ENCODE measurements around the gene CWC25.

The CWC25 gene

GRCh38 chr17:38870259-38871165 is 45.4 kb upstream of the CWC25 start:
- no peak for TF ChIP-seq CTCF (IDR thresholded peaks at IDR 0.05; ENCODE audit: control insufficient read depth, extremely low read depth, insufficient read depth)
- peak overlapping the region; percentile 99 for H3K4me3 ChIP-seq (ENCODE audit: low read depth, low read length)
- no peak for DNase-seq (ENCODE audit: low read depth)

- no peak for TF ChIP-seq CTCF (IDR thresholded peaks at IDR 0.05; ENCODE audit: control insufficient read depth, extremely low read depth, insufficient read depth)
- peak within 1 kb of the TSS; percentile 99 for H3K4me3 ChIP-seq (ENCODE audit: low read depth, low read length)
- no peak for DNase-seq (ENCODE audit: low read depth)
These were observed 44.6 kb upstream of the CWC25 start, which contains the start of gene LASP1 for GRCh38 chr17:38869526-38870258. Gene LASP1 (plus strand): TSS chr17:38870058. CDS start chr17:38870190, 132 bp downstream.

DNA sequence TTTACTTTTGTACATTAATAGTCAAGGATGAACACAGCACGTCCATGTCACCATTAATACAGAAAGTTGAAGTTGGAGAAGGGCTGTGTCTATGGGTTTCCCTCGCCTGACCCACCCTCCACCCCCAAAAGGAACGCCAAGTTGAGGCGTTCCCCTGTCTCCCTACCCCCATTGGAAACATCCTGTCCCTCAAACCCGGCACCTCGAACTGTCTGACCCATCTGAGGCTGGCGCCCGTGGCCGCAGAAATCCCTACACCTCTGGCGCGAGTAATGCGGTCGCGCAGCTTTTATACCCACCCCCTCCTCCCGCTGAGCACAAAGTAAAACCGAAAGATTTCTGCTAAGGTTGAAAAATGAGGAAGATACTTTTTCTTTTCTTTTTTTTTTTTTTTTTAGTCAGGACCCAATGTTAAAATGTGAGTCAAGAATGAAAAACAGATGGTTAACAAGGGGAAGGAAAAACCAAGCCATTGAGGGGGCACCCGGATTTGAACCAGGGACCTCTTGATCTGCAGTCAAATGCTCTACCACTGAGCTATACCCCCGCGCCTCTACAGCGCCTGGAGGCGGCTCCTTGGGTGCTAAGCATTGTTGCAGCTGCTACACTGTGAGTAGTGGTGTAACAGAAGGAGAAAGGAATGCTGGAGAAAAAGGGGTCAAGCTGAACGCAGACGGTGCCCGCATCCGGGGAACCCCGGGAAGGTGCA is 43.9 kb upstream of the CWC25 start:
- peak; percentile 50 for TF ChIP-seq CTCF (IDR thresholded peaks at IDR 0.05; ENCODE audit: control insufficient read depth, extremely low read depth, insufficient read depth)
- DNase-seq (ENCODE audit: low read depth), result no peak
- H3K4me3 ChIP-seq (ENCODE audit: low read depth, low read length), result peak overlapping the region; percentile 99

DNA sequence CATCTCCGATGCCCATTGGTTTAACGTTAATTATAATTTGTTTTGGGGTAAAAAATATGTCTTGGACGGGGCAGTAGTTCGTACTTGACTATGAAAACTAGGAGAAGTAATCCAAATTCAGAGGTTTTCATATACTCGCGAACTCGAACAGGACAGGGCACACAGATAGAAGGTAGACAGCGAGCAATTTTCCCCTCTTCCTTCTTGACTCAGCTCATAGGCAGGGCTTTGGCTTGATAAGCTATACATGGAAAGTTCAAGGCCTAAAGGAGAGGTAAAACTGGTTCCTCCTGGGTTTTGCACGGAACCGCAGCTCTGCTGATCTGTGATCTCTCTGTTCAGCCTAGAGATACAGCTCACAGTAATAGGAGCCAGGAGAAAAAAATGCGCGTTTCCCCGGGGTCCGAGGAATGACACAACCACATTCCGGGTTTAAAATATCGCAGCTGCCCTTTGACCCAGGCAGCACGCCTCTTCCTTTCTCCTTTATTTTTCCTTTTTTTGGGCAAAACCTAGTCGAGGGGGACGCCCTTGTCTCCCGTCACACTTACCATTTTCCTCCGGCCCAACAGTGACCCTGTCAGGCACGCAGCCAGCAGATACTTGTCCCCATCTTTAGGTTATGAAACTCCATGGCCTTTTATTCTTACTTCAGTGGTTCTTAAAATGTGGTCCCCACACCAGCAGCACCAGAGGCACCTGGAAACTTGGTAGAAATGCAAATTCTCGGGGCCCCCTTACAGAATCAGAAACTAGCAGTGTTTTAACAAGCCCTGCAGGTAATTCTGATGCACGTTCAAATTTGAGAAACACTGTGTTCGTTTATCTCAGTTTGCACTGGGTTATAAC is 43.1 kb upstream of the CWC25 start:
- TF ChIP-seq CTCF (IDR thresholded peaks at IDR 0.05; ENCODE audit: control insufficient read depth, extremely low read depth, insufficient read depth), result no peak
- no peak for DNase-seq (ENCODE audit: low read depth)
- H3K4me3 ChIP-seq (ENCODE audit: low read depth, low read length), result no peak overlapping the region

- TF ChIP-seq CTCF (IDR thresholded peaks at IDR 0.05; ENCODE audit: control insufficient read depth, extremely low read depth, insufficient read depth), result 0 out of 2 replicates have a peak, but pooled peaks have one; percentile 13
- DNase-seq (ENCODE audit: low read depth), result no peak
- H3K4me3 ChIP-seq (ENCODE audit: low read depth, low read length), result peak overlapping the region; percentile 17; the same call in 1 of the 2 replicates
These were observed 42.3 kb upstream of the CWC25 start for GRCh38 chr17:38867179-38867967.

Measured in LNCaP clone FGC (cell line).